GM18505 (cell line): Measurements from ENCODE around the gene NOL6.
"Not testable (repeated sequence)": the region's sequence is repeated elsewhere in the genome, so short reads cannot be mapped to it uniquely, and the experiment has no call there.

Experiments used
- ATAC-seq: cut with Tn5 transposase; IDR thresholded peaks from one replicate; pipeline ENCODE4 v1.9.1; 2021; ENCODE audit not compliant: unreplicated experiment
- POLR2A ChIP-seq: IDR thresholded peaks from 4 replicates; pipeline ENCODE4 v1.6.1; 2011; ENCODE audit warnings: borderline replicate concordance; ENCODE audit not compliant: insufficient read depth, insufficient read length; ENCODE audit errors: extremely low read depth

Gene NOL6

DNA sequence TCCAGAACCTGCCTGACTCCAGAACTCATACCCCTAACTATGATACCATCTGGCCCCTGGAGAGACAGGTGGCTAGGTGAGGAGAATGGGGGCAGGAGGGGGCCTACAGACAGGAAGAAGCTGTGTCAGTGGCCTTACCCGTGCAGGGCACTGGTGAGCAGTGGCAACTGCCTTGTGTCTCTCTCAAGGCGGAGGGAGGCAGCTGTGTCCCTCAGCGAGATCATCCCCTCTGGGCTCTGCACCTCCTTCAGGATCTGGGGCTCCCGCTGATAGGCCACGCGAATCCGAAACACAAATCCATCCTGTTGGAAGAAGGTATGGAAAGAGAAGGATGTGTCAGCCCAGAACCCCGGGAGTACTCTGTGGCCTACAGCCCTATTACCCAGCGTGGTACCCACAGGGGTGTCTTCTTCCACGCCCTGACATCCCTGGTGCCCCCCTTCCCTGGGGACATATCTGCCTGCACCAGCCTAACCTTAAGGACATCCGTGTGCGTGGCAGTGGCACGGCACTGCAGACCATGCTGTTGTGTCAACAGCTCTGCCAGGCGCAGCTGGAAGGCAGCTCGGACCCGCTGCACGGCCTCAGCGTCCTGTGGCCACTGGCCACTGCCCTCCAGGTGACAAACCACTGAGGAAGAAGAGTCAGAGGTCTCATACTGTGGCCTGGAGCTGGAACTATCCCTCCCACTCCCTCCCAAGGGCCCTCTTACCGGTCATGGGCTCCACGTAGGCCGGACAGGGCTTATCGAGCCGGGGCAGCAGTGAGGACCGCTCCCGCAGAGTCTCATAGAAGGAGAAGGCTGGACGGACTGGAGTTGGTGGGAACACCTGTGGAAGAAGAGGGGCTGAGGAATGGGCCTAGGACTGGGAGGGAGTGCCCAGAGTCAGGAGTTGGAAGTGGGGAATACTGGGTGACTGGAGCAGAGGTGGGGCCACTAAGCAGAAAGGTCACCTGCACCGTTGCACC, 7.8 kb downstream of the NOL6 start:
- ATAC-seq, result no peak
- no peak for TF ChIP-seq POLR2A

DNA sequence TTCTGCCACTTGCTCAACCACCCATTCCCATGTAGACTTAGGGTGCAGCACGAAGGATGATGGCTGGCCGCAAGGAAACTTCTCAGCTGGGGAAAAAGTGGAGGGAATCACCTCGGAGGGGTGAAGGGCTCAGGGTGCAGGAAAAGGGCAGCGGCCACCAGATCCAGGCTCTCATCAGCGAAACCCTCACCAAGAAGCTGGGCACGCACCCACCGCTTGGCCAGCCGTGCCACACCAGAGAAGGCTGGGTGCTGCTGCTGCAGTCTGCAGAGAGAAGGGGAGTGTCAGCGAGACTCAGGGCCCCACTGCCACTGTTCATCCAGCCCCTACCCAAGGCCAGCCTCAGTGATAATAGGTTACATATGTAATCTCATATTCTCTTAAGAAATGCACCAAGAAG, 8.6 kb downstream of the NOL6 start:
- no peak for ATAC-seq
- TF ChIP-seq POLR2A, result no peak

DNA sequence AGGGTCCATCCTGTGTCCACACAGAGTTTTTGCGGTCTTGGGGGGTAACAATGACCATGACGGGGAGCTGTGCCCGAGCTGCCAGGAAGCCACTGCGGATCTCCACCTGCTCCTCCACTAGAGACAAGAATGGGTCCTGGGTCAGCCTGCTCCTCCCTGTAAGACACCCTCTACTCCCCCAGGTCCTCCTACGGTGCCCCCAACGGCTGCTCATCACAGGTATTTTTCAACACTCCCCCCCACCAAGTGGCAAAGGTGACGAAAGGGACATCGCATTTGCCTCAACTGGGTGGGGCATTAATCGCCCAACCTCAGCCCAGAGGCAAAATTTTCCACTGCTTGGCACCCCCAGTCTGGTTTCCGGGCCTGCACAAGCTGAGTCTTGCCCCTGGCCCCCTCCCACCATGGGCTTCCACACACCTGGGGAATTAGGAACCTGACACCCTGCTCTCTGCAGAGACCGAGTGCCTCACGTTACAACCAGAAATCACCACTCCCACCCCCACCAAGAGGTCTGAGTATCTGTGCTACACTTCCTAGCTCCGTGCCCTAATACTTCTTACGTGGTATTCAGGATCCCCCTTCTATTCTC, 9.6 kb downstream of the NOL6 start:
- TF ChIP-seq POLR2A, result no peak
- ATAC-seq, result no peak

DNA sequence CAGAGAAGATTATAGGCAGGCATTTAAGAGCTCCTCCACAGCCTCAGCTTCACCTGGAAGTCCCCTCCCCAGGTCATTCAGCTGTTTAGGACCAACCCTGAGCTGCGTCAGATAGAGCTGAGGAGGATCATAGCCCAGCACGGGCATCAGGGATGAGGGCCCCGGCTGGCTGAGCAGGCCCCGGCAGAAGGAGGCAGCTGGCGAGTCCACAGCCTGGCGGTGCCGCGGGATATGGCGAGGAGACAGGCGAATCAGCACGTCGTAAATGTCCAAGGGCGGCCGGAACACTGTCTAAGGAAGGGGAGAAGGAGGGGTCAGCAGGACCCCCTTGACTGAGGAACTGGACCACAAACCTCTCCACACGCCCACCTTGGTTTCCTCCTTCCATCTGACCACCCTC, 10.6 kb downstream of the NOL6 start:
- no peak for ATAC-seq
- TF ChIP-seq POLR2A, result no peak

- ATAC-seq, result no peak
- no peak for TF ChIP-seq POLR2A
Measured at GRCh38 chr9:33461492-33461891, 12.2 kb downstream of the NOL6 start.

- no peak for TF ChIP-seq POLR2A
- no peak for ATAC-seq
Measured at GRCh38 chr9:33460854-33461253, 12.9 kb downstream of the NOL6 start.

DNA sequence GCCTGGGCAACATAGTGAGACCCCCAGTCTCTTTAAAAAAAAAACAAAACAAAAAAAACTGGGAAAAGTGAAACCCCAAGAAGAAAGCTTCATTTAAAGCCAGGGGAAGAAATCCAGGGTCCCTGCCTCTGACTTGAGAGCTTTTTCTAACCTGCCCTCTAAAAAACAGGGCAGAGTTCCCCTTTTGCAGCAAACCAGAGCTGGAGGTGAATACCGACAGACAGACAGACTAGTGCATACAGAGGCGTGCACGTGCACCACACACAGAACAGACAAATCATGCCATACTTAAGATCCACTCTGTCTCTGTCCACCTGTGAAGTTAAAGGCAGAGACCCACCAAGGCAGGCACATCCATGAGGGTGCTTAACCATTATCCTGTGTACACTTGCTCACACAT, 14.6 kb downstream of the NOL6 start:
- ATAC-seq, result no peak
- no peak for TF ChIP-seq POLR2A

DNA sequence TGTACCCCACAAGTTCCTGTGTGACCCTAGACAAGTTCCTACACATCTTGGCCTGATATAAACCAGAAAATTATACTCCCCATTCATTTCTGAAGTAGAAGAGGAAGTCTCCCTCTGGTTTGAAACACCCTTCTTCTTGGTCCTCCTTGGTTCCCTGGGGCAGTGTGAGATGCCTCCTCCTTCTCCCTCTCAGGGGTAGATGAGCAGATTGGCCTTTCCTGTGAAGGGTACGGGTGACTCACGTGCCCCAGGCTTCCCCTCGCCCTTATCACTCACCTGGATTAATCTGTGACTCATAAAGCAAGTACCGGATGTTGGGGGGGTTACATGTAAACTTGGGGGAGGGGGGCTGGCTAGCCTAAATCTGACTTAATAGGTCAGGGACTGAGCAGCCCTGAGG, 15.3 kb downstream of the NOL6 start:
- ATAC-seq, result no peak
- TF ChIP-seq POLR2A, result no peak

- ATAC-seq, result no peak
- TF ChIP-seq POLR2A, result no peak
Measured at GRCh38 chr9:33455945-33456344, 17.8 kb downstream of the NOL6 start.

GRCh38 chr9:33455456-33455855, 18.3 kb downstream of the NOL6 start:
- ATAC-seq, result not testable (repeated sequence)

- not testable (repeated sequence) for ATAC-seq
Measured at GRCh38 chr9:33454661-33455026, 19.1 kb downstream of the NOL6 start.

DNA sequence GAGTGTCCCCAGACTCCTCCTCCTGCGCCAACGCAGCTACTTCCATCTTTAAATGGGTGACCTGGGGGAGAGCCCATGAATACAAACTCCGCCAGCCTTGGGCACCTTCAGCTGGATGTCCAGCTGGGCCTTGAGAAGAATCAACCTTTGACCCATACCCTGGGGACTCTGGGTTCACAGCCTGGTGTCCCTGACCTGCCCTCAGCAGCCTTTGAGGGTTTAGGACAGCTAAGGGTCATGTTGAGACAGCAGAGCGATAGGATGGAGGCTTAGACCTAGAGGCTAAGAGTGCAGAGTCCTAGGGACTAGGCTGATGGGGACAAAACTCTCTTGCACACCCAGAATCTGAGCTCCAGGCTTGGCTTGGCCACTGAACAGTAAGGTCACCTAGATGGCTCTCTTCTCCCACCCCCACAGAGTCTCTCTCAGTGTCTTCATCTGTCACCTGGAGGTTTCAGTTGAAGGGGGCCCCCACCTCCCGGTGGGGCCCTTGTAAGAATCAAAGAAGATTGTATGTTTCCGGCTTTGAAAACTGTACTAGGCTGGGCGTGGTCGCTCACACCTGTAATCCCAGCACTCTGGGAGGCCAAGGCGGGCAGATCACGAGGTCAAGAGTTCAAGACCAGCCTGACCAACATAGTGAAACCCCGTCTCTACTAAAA, 19.6 kb downstream of the NOL6 start:
- no peak for TF ChIP-seq POLR2A
- no peak for ATAC-seq

GRCh38 chr9:33453286-33453860, 20.4 kb downstream of the NOL6 start:
- ATAC-seq, result no peak
- no peak for TF ChIP-seq POLR2A
